C4-2B (cell line): ENCODE results near the gene SOHLH1.

Experiments
- CTCF ChIP-seq: fragments of 450-650 bp; conservative IDR thresholded peaks from 2 replicates; pipeline ENCODE4 v1.5.1; 2017; ENCODE audit warnings: mild to moderate bottlenecking
- ZFX ChIP-seq: fragments of 450-650 bp; IDR thresholded peaks from 2 replicates; pipeline ENCODE4 v1.6.1; 2017

- TF ChIP-seq CTCF = no peak
- no peak for TF ChIP-seq ZFX
Measured at GRCh38 chr9:135666534-135667462, 32.5 kb downstream of the SOHLH1 start.
